IPS DF 19.7 (cell line): ENCODE results near the gene C12orf43.

Source experiments
- DNase-seq: peaks from one replicate; pipeline ENCODE4 v3.0.0-alpha.2; 2013; ENCODE audit warnings: low read depth, low spot score

The C12orf43 gene

GRCh38 chr12:120979220-120979861 is 36.9 kb downstream of the C12orf43 start:
- no peak for DNase-seq

- DNase-seq: no peak
These were observed 37.7 kb downstream of the C12orf43 start, which contains the start of gene HNF1A for GRCh38 chr12:120978296-120979219. Gene HNF1A, plus strand, starts transcription at chr12:120978543. Its CDS starts 226 bp downstream, at chr12:120978769.

- DNase-seq: no peak
These were observed 38.6 kb downstream of the C12orf43 start for GRCh38 chr12:120977531-120978295.

GRCh38 chr12:120972870-120973543 is 43.3 kb downstream of the C12orf43 start:
- peak; percentile 87 for DNase-seq

- no peak for DNase-seq
These were observed 44.7 kb downstream of the C12orf43 start for GRCh38 chr12:120971299-120972180.

GRCh38 chr12:120970310-120970709 is 46.0 kb downstream of the C12orf43 start:
- no peak for DNase-seq

- no peak for DNase-seq
These were observed 50.7 kb downstream of the C12orf43 start for GRCh38 chr12:120965534-120966091.

GRCh38 chr12:120964298-120964697 is 52.0 kb downstream of the C12orf43 start:
- no peak for DNase-seq

- DNase-seq: no peak
These were observed 53.7 kb downstream of the C12orf43 start for GRCh38 chr12:120962532-120963020.

GRCh38 chr12:120961604-120962531 is 54.4 kb downstream of the C12orf43 start:
- no peak for DNase-seq

GRCh38 chr12:120960657-120961056 is 55.6 kb downstream of the C12orf43 start:
- no peak for DNase-seq

- no peak for DNase-seq
These were observed 57.0 kb downstream of the C12orf43 start for GRCh38 chr12:120959111-120959878.

- DNase-seq: no peak
These were observed 59.5 kb downstream of the C12orf43 start for GRCh38 chr12:120956579-120957300.

- no peak for DNase-seq
These were observed 61.1 kb downstream of the C12orf43 start for GRCh38 chr12:120955232-120955631.

GRCh38 chr12:120950807-120951206 is 65.5 kb downstream of the C12orf43 start:
- DNase-seq: no peak
